Measurements from ENCODE around the gene SUGCT. TPM values are rescaled to one million over a fixed set of nuclear protein-coding genes. Genes with fewer than 3 reads are reported as not detected.
"Not testable (repeated sequence)": the region's sequence is repeated elsewhere in the genome, so short reads cannot be mapped to it uniquely, and the experiment has no call there.

SUGCT gene
- total and polyA plus RNA-seq, 8 donors: 0.73 to 1.9 (median 1.2) TPM

- Histone ChIP-seq H3K9me3 (no peaks in the 10 kb centered on the region), H3K27me3 (no peaks in the 10 kb centered on the region), H3K4me1 (no peaks in the 10 kb centered on the region), H3K4me3 (no peak overlapping the region), H3K36me3 (no peaks in the 10 kb centered on the region), H3K27ac (no peak overlapping the region)
- intact Hi-C loops (cut with DNase I): no loop called here
- DNase-seq (no peak), ATAC-seq (no peak), FAIRE-seq (no peak)
- TF ChIP-seq CTCF (IDR thresholded peaks at IDR 0.05): no peak
- WGBS, 2 donors: 85 to 88% methylated on average over 3 of the region's 3 CpGs
These were observed 269.1 kb downstream of the SUGCT start for GRCh38 chr7:40403703-40404476.

GRCh38 chr7:40405991-40406390 is 271.2 kb downstream of the SUGCT start:
- no peaks in the 10 kb centered on the region for H3K27me3 ChIP-seq
- no peak for DNase-seq
- H3K36me3 ChIP-seq: no peaks in the 10 kb centered on the region
- H3K4me1 ChIP-seq: no peaks in the 10 kb centered on the region
- no peak overlapping the region for H3K27ac ChIP-seq
- no peaks in the 10 kb centered on the region for H3K9me3 ChIP-seq
- TF ChIP-seq CTCF (IDR thresholded peaks at IDR 0.05): no peak
- intact Hi-C loops (cut with DNase I): no loop called here
- 81 to 89% methylated on average over 2 of the region's 2 CpGs for WGBS, 2 donors
- no peak for ATAC-seq
- H3K4me3 ChIP-seq: no peak overlapping the region
- FAIRE-seq: no peak

- Histone ChIP-seq H3K27me3 (no peaks in the 10 kb centered on the region), H3K4me3 (no peak overlapping the region), H3K4me1 (no peaks in the 10 kb centered on the region), H3K36me3 (no peaks in the 10 kb centered on the region), H3K27ac (no peak overlapping the region), H3K9me3 (no peaks in the 10 kb centered on the region)
- 79 to 89% methylated on average over 2 of the region's 2 CpGs for WGBS, 2 donors
- FAIRE-seq (no peak), DNase-seq (no peak), ATAC-seq (no peak)
- no peak for TF ChIP-seq CTCF (IDR thresholded peaks at IDR 0.05)
- intact Hi-C loops (cut with DNase I): no loop called here
These were observed 277.5 kb downstream of the SUGCT start for GRCh38 chr7:40412323-40412722.

- WGBS, 2 donors: 88 to 93% methylated on average over 9 of the region's 9 CpGs
- not testable (repeated sequence) for FAIRE-seq, H3K27ac ChIP-seq
These were observed 279.9 kb downstream of the SUGCT start for GRCh38 chr7:40414704-40415103.

GRCh38 chr7:40418448-40418847 is 283.6 kb downstream of the SUGCT start:
- 83 to 100% methylated on average over 1 of the region's 1 CpG for WGBS, 2 donors
- no peak for FAIRE-seq
- intact Hi-C loops (cut with DNase I): no loop called here
- Histone ChIP-seq H3K36me3 (no peaks in the 10 kb centered on the region), H3K27me3 (no peaks in the 10 kb centered on the region), H3K4me1 (no peaks in the 10 kb centered on the region), H3K9me3 (no peaks in the 10 kb centered on the region), H3K4me3 (no peak overlapping the region), H3K27ac (no peak overlapping the region)
- DNase-seq: no peak
- no peak for ATAC-seq
- no peak for TF ChIP-seq CTCF (IDR thresholded peaks at IDR 0.05)

More at GRCh38 chr7:40414704-40415103, 279.9 kb downstream of the SUGCT start:
- intact Hi-C loops (cut with DNase I); ATAC-seq; H3K4me3 ChIP-seq; H3K9me3 ChIP-seq; H3K36me3 ChIP-seq; H3K27me3 ChIP-seq; H3K4me1 ChIP-seq; DNase-seq: not testable (repeated sequence)
